HG03280 (cell line): Measurements from ENCODE around the gene HCLS1.
"Not testable (repeated sequence)": the region's sequence is repeated elsewhere in the genome, so short reads cannot be mapped to it uniquely, and the experiment has no call there.

ENCODE experiments used
- ATAC-seq: cut with Tn5 transposase; IDR thresholded peaks from one replicate; pipeline ENCODE4 v1.9.1; 2021; ENCODE audit warnings: mild to moderate bottlenecking, moderate library complexity; ENCODE audit not compliant: unreplicated experiment

Gene HCLS1, protein sequence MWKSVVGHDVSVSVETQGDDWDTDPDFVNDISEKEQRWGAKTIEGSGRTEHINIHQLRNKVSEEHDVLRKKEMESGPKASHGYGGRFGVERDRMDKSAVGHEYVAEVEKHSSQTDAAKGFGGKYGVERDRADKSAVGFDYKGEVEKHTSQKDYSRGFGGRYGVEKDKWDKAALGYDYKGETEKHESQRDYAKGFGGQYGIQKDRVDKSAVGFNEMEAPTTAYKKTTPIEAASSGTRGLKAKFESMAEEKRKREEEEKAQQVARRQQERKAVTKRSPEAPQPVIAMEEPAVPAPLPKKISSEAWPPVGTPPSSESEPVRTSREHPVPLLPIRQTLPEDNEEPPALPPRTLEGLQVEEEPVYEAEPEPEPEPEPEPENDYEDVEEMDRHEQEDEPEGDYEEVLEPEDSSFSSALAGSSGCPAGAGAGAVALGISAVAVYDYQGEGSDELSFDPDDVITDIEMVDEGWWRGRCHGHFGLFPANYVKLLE

DNA sequence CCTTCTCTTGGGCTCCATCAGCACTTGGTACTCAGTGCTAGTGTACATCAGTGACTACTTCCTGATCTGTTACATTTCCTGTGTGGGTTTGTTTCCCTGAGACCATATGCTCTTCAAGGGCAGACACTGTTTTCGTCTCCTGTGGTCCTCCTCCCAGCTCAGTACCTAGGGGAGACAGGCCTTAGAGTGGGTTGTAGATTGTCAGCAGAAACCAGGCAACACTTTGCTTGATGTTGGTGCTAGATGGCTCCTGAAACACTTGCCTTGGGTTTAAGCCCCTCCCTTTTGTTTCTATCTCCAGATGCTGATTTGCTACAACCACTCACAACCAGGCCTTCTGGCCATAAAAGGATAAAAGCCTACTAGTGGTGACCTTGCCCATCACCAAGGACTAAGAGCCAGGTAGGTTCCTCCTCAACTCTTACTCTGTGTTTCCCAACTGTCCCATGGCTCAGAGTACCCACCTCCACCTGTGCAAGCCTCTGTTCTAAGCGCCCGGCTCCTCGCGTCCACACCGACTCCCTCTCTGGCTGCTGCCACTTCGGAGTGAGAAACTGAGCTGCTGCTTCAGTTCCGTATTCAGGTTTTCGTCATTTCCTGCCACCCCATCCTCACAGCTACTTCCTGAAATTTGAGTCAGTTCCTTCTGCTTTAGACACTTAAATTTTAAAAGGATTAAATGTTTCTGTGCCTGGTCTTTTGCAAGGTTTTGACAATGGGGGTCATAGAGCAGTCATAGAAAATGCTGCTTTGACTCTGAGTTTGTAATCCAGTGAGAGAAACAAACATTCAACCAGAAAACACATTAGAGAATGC lies at the start of gene HCLS1:
TSS of gene HCLS1 (minus strand) at position 548 of the 816 bp plus-strand sequence. CDS start 2,556 bp downstream, outside the sequence.
- peak; percentile 82 for ATAC-seq

DNA sequence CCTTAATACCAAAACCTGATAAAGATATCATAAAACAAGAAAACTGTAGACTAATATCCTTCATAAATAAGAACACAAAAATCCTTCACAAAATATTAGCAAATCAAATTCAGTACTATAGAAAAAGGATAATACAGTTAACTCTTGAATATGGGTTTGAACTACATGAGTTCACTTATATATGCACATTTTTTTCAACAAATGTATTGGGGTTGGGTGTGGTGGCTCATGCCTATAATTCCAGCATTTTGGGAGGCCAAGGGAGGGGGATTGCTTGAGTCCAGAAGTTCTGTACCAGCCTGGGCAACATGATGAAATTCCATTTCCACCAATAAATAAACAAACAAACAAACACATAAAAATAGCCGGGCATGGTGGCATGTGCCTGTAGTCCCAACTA lies 49.6 kb upstream of the HCLS1 start:
- ATAC-seq, result no peak

DNA sequence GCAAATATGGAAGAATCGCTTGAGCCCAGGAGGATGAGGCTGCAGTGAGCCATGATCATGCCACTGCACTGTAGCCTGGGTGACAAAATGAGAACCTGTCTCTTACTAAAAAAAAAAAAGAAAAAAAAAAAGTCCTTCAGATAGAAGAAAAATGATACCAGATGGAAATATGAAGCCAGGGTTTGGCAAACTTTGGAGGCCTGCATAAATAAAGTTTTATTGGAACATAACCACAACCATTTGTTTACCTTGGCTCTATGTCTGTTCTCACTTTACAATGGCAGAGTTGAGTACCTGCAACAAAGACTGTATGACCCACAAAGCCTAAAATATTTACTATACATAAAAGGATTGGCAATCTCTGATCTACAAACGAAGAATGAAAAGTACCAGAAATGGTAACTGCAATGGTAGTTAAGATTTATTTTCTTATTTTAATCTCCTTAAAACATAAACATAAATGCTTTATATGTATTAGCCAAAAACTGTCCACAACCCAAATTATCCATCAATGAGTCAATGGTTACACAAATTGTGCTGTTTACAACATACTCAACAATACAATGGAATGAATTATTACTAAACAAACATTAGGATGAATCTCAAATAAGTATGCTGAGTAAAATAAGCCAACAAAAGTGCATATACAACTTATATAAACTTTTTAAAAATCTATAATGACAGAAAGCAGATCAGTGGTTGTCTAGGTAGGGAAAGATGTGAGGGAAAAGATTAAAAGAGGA lies 47.0 kb upstream of the HCLS1 start:
- no peak for ATAC-seq

DNA sequence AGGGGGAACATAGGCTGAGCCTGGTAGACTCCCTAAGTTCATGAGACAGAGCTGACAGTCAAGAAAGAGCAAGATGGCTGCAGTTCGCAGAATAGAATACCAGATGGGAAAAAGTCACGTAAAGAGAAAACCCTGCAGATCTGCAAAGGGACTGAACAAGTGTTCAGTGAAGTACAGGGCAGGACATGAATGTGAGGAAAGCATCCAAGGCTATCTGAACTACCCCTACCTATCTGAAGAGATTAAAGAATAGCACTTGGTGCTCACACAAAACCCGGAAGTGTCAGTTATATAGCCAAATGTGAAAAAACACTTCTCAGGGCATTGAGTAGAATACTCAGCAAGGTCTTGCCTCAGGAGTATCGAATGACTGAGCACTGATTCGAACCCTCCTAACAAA lies 44.8 kb upstream of the HCLS1 start:
- no peak for ATAC-seq

DNA sequence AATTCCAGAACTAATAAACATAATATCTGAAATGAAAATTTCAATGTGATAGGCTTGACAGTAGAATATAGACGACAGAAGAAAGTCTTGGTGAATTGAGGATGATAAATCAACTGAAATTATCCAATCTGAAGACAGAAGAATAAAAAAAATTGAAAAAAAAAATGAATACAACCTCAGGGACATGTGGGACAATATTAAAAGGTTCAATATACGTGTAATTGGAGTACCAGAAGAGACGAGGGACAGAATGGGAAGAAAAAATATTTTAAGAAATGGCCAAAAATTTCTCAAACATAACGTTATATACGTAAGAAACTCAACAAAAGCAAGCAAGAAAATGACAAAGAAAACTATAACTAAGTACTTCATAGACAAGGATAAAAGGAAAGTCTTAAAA lies 43.3 kb upstream of the HCLS1 start:
- no peak for ATAC-seq

DNA sequence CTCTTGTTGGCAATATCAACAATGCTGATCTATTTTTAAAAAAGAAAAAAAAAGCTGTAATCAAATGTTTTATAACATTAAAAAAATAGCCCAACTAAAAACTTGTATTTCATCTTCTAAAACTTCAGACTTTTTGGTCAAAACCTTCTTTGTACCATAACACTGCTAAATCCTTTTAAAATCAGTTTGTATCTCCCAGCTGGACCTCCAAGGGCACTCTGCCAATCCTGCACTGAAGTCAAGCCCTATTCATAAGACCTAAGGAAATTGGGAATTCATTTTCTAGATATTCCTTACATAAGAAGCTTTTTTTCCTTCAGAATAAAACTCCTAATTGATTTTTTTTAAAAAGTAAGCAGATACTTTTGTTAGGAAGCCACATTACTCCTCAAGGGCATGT lies 38.2 kb upstream of the HCLS1 start:
- ATAC-seq, result no peak

DNA sequence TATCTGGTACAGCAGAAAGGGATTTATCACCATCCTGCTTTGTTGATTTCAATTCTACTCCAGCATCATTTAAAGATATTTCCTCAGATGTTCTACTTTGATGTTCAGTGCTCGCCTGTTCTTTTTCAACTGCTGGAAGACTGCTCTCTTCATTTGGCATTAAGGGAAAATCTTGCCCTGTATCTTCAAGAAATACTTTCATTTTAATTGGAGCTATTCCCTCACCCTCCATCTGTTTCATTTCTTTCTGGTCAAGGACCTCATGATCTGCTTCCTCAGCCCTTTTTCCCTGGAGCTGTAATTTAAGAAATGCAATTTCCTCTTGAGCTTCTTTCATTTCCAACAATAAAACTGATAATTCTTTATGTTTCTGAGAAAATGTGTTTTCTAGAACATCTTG lies 37.8 kb upstream of the HCLS1 start:
- no peak for ATAC-seq

DNA sequence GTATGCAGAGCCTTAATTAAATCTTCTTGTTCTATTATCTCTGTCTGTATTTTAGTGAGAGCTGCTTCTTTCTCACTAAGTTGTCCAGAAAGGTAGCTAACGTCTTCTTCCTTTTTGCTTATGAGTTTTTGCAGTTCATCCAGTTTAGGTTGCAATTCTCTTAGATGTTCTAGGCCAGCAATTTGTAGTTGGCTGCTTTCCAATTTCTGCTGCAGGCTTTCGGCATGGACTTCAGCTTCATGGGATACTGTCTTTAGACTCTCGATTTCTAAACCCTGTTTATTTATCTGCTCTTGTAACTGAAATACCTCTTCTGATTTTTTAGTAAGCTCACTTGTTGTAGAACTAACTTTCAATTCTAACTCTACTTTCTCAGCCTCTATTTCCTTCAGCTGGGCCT lies 35.5 kb upstream of the HCLS1 start:
- no peak for ATAC-seq

DNA sequence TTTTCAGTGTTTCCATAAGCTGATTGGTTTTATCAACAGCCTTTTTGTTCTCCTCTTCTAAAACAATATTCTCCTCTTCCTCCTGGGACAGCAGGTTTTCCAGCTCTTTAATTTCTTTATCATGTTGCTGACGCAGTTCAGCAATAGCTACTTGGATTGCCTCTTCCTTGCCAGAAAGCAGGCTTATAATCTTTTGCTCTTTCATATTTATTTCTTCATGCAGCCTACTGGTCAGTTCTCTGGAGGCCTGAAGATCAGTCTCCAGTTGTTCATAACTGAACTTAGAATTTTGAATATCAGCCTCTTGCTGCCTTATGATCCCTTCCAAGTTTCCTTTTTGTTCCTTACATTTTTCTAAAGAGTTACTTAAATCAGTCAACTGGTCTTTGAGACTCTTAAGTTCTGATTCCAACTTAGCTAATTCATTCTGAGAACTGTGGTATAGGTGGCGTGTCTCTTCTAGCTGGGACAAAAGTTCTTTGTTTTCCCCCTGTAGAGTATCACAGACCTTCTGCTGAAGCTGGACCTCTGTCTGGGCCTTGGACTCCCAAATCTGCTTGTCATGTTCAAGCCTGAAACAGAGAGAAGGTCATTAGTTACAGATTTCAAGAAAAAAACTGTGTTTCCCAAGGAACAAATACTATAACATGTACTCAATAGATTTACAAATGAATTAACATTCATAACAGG lies 31.5 kb upstream of the HCLS1 start:
- ATAC-seq, result no peak

DNA sequence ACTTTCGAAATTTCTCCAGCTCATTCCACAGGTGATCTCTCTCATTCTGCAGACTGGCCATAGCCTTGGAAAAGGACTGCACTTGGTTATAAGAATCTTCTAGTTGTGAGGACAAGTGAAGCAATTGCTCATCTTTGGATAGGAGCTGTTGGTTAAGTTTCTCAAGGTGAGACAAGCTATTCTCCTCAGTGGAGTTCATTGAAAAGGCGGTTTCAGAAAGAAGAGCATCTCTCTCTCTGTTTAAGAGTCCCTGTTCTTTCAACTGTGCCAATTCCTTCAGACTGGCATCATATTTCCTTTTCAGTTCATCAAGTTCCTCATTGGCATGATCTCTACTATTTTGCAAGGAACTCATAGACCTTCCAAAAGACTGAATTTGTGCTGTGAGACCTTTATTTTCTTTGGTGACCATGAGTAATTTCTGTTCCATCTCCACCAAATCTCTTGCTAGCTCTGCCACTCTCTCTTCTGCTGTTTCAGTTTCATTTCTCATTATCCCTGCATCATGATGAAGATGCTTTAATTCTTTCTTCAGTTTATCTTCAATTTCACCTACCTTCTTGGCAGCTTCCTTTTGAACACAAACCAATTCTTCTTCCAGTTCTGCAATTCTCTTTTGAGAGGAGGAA lies 30.2 kb upstream of the HCLS1 start:
- ATAC-seq, result peak; percentile 70

DNA sequence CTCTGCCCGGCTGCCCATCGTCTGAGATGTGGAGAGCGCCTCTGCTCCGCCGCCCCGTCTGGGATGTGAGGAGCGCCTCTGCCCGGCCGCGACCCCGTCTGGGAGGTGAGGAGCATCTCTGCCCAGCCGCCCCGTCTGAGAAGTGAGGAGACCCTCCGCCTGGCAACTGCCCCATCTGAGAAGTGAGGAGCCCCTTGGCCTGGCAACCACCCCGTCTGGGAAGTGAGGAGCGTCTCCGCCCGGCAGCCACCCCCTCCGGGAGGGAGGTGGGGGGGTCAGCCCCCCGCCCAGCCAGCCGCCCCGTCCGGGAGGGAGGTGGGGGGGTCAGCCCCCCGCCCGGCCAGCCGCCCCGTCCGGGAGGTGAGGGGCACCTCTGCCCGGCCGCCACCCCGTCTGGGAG lies 28.0 kb upstream of the HCLS1 start:
- ATAC-seq, result not testable (repeated sequence)

DNA sequence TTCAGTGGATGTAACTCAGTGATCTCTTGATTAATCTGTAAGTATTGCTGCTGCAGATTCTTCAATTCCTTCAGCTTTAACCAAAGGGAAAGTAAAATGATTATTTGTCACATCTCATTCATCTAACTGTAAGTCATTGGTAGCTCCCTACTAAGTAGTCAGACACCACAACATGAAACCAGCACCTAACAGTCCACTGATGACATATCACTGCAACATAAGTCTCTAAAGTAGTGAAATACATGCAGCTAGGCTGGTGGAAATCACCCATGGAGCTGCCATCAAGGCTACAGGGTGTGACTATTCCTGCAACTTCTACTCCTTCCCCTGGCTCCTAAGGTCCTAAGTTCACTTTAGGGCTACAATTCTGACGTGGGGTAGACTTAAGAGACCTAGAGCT lies 21.1 kb upstream of the HCLS1 start:
- ATAC-seq, result no peak

DNA sequence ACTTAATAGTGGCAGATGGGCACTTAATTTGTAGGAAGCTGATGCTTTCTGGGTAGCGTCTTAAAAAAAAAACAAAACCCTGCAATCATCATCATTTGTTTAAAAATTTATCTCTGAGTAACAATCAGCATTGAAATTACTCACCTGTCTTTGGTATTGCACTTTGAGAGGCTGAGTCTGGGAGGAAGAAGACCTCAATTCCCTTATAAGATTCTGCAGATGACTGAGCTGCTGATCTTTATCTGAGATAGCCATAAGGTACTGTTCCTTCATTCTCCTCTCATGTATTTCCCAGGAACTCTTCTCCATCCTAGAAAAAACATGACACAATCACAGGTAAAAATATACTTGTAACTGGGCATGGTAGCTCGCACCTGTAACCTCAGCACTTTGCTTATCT lies 16.4 kb upstream of the HCLS1 start:
- no peak for ATAC-seq

DNA sequence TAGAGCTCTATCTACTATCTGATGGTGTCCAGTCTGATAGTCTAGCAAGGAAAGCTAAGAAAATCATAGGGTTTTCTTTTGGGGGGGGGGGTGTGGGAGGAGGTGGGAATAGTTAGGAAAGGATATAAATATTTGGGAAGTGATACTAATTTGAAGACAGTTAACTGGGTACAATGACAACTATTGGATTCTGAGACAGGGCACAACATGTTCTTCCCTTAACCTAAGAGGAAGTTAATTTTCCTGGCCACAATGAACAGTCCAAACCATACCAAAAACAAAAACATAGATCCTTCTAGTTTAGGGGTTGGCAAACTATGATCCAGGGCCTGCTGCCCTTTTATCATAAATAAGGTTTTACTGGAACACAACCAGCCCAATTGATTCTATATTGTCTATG lies 10.0 kb upstream of the HCLS1 start:
- no peak for ATAC-seq

DNA sequence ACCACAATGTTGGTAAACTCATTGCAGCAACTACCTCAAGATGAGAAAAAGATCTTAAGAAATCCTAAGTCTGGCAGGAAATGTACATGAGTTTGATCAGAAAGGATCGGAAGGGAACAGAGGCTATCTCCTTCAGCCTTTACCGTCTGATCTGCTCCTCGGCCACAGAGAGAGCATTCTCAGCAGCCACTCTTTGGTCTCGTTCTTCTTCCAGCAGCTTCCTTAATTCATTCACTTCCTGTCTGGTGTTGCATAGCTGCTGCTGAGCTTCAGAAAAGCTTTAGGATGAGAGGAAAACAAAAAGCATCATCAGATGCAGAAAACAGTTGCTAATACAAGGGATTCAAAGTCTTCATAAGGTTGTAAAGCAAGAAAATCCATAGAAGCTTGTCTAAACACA lies 6.6 kb upstream of the HCLS1 start:
- ATAC-seq, result no peak

DNA sequence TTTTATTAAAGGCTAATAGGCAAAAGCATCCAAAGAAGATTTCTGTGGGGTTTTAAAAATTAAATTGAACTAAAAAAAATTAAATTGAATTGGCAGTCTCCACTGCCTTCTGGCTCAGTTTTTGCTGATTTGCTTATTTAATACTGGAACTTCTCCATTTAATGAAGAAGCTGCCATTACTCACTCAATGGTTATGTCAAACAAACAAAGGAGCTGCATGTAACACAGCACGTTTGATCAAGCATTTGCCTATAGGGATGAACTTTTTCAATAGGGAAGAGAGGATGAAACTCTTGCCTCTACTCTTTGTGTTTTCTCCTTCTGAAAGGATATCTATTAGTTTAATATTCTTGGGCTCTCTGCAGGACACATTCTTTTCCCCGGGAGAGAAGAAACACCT lies 4.8 kb upstream of the HCLS1 start:
- ATAC-seq, result no peak

DNA sequence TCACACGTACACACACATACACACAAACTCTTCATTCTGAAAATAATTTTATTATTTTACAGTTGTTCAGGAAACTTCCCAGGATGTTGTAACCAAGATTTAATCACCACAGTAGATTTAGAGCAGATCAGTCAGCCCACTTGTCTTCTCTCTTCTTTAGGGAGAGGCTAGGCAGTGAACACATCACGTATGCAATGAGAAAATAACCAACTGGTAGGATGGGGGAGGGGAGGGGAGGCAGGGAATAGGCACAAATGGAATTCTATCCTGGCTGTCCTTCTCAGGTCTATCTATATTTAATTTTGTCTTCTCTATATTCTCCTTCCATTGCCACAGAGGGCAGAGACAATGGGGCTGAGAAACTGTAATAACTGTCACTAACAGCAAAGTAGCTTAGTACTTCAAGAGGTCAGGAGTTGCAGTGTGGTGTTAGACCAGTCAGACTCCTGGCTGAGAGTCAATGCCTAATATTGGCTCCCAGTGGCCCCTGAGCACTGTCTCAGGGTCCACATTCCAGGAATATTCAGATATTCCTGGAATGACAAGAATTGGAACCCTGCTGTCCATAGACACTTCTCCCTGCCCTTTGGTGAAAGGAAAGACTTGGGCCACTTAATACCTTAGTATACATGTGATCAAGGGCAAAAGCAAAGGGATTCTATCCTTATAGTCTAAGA lies 2.6 kb upstream of the HCLS1 start:
- no peak for ATAC-seq

DNA sequence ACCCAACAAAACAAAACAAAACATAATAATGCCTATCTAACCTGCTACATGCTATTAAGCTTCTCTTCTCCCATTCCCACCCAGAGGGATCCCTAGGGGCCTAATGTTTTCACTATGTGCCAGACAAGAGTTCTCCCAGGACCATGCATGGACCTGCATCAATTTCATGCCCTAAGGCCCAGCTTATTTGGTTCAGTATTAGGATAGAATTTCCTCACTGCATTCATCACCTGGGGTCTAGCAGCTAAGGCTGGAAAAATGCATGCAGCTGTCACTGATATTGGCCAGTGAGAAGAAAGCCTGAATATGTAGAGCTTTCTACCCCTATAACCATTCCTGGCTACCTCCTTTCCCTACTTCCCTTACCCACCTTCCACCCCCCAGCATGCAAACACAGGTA lies 2.0 kb upstream of the HCLS1 start:
- no peak for ATAC-seq

DNA sequence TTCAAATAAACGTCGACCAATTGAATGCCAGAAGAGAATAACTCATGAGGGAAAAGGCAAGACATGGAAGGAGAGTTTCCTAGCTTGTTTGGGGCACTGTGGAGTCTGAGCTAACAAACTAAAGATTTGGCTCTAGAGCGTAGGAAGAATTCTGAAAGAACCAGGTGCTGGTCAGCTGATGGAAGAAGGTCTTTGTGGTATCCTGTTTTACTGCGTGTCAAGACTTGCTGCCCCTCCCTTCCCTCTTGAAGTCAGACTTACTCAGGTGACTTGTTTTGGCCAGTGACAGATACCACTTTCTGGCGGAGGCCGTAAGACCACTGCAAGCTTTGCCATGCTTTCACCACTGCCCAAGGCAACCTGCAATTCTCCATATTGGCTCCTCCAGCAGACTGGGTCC lies 673 bp upstream of the HCLS1 start:
- ATAC-seq, result peak; percentile 25

DNA sequence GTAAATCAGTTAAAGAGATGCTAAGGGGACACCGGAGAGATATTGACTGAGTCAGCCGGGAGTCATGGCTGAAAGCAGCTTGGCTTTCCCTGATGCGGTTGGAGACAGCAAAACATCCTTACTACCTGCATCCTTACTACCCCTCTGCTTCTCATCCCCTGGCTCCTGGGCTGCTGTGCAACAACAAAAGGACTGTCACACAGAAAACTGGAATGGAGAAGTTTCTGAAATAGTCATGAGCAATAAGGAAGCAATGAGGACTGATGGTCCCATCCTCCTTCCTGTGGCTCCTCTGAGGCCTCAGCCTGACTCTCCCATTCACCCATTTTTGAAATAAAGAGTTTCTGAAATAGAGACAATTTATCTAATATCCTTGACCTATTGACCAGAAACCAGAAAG lies 1.1 kb downstream of the HCLS1 start:
- ATAC-seq, result no peak
